ENCODE data around the gene ACTR10.

Gene ACTR10

DNA sequence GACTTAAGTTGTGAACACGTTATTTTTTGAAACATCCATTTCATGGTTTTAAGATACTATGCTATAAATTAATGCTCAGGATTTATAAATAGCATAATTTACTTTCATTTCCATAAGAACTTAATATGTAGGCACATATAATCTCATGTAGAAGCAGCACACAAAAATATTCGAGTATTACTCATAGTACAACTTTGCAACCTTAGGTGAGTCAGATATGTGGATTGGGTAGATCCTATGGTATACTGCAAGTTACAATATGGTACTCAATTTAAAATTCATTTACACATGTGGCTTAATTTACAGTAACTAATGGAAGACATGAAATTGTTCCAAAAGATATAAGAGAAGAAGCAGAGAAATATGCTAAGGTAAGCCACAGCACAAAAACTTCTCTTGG lies 70.7 kb downstream of the ACTR10 start:
- H3K27ac ChIP-seq, result no peak overlapping the region

DNA sequence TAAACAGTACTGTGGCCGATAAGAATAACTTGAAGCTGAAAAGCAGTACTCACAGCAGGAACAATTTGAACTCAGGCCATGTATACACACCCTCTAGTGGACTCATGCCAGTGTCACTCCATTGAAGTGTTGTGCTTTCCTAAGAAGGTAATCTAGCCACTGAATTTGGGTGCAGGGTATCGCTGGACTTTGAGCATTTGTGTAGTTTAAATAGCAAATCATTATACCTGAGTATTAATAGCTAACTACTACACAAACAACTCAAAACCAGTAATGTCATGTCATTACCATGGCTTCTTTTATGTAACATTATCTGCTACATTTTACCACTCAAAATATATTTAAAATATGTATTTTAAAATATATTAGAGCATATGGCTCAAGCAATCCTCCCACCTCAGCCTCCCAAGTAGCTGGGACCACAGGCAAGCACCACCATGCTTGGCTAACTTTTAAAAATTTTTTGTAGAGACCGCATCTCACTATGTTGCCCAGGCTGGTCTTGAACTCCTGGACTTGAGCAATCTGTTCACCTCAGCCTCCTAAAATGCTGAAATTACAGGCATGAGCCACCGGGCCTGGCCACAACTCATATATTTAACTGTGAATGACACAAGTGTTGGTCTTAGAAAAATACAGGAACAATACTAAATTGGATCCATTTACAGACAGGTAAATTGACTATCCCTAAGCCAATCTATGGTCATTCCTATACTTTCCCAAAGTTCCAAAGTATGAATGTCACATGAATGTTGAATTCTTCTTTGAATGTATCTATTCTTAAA lies 72.8 kb downstream of the ACTR10 start:
- TF ChIP-seq, protein P1, sequence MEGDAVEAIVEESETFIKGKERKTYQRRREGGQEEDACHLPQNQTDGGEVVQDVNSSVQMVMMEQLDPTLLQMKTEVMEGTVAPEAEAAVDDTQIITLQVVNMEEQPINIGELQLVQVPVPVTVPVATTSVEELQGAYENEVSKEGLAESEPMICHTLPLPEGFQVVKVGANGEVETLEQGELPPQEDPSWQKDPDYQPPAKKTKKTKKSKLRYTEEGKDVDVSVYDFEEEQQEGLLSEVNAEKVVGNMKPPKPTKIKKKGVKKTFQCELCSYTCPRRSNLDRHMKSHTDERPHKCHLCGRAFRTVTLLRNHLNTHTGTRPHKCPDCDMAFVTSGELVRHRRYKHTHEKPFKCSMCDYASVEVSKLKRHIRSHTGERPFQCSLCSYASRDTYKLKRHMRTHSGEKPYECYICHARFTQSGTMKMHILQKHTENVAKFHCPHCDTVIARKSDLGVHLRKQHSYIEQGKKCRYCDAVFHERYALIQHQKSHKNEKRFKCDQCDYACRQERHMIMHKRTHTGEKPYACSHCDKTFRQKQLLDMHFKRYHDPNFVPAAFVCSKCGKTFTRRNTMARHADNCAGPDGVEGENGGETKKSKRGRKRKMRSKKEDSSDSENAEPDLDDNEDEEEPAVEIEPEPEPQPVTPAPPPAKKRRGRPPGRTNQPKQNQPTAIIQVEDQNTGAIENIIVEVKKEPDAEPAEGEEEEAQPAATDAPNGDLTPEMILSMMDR (IDR thresholded peaks at IDR 0.05), result no peak
- no peak overlapping the region for H3K4me3 ChIP-seq
- peak overlapping the region; percentile 33 to 40 for H3K27ac ChIP-seq
- no peak for DNase-seq (ENCODE audit: low spot score)

More for the DNA sequence above, 70.7 kb downstream of the ACTR10 start:
- TF ChIP-seq, protein P1 (IDR thresholded peaks at IDR 0.05), result no peak
- no peak for DNase-seq (ENCODE audit: low spot score)
- H3K4me3 ChIP-seq, result no peak overlapping the region

DNA sequence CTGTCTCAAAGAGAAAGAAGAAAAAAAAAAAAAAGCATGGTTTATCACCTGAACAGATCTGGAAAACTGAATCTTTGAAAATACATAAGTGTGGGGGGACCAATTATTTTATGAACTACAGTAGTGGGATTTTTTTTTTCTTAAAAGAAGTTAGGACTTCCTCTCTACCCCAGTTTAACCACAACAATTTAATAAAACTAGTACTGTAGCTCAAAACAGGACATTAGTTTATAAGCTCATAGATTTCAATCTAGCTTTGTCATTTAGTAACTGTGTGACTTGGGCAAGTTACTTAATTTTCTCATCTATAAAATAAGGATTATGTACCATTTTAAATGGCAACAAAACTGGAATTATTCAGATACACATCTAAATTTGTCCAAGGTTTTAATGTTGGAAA lies 74.9 kb downstream of the ACTR10 start:
- Histone ChIP-seq H3K4me3 (no peak overlapping the region), H3K27ac (no peak overlapping the region)
- TF ChIP-seq, protein P1 (IDR thresholded peaks at IDR 0.05), result no peak
- no peak for DNase-seq (ENCODE audit: low spot score)

DNA sequence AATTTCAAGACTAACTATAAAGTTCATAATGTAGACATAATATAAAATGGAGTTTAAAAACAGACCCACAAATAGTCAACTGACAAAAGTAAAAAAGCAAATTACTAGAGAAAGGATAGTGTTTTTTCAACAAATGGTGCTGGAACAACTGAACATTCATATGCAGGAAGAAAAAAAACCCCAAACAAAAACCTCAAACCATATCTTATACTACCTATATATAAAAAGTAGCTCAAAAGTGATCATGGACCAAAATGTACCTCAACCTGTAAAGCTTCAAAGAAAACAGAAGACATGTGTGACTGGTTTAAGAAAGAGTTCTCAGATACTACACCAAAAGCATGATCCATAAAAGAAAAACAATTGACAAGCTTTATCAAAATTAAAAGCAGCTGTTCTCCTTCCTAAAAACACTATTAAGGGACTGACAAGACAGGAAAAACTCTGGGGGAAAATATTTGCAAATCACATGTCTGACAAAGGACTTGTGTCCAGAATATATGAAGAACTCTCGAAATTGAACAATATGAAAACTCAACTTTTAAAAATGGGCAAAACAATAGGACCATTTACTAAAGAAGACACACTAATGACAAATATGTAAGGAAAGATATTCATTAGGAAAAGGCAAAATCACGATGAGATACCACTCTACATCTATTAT lies 75.7 kb downstream of the ACTR10 start:
- TF ChIP-seq, protein P1 (IDR thresholded peaks at IDR 0.05), result no peak
- Histone ChIP-seq H3K4me3 (no peak overlapping the region), H3K27ac (no peak overlapping the region)
- no peak for DNase-seq (ENCODE audit: low spot score)

DNA sequence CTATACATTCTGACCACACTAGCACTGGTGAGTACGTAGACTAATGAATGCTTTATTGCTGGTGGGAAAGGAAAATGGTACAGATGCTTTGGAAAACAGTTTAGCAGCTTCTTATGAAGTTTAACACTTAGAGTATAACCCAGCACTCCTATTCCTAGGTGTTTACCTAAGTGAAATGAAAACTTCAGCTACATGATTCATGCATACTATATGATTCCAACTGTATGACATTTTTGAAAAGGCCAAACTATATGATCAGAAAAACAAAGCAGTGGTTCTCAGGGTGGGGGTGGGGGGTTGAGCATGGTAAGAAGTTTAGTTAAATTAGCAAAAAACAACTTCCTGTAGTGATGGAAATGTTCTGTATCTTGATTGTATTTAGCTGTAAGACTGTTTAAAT lies 76.3 kb downstream of the ACTR10 start:
- TF ChIP-seq, protein P1 (IDR thresholded peaks at IDR 0.05), result no peak
- no peak overlapping the region for H3K4me3 ChIP-seq
- H3K27ac ChIP-seq, result no peak overlapping the region
- no peak for DNase-seq (ENCODE audit: low spot score)

DNA sequence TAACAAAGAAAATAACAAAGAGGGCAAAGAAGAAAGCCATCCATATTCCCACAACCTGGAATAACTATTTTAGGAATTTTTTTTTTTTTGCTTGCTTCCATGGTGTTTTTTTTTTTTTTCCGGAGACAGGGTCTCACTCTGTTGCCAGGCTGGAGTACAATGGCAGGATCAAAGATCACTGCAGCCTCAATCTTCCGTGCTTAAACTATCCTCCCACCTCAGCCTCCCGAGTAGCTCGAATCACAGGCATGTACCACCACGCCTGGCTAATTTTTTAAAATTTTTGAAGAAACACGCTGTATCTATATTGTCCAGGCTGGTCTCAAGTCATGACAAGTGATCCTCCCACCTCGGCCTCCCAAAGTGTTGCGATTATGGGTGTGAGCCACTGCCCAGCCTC lies 78.2 kb downstream of the ACTR10 start:
- DNase-seq (ENCODE audit: low spot score), result no peak
- no peak overlapping the region for H3K4me3 ChIP-seq
- TF ChIP-seq, protein P1 (IDR thresholded peaks at IDR 0.05), result no peak
- no peak overlapping the region for H3K27ac ChIP-seq
